ENCODE results near the gene TARS2. TPM values are rescaled to one million over a fixed set of nuclear protein-coding genes. Genes with fewer than 3 reads are reported as not detected.

The TARS2 gene
- total RNA-seq, 1 donor from 2014 or later: 23.2 TPM

- peaks cover 11% of the 10 kb centered on the region for H3K36me3 Mint-ChIP-seq (ENCODE audit: unreplicated experiment)
- H3K27ac Mint-ChIP-seq (ENCODE audit: unreplicated experiment): no peak overlapping the region
- H3K4me3 Mint-ChIP-seq (ENCODE audit: unreplicated experiment): no peak overlapping the region
- peaks cover 23% of the 10 kb centered on the region for H3K4me1 Mint-ChIP-seq (ENCODE audit: unreplicated experiment)
- TF ChIP-seq CTCF (IDR thresholded peaks at IDR 0.05): no peak
- no peak for DNase-seq (ENCODE audit: extremely low spot score, unreplicated experiment)
- H3K9me3 Mint-ChIP-seq (ENCODE audit: unreplicated experiment): no peaks in the 10 kb centered on the region
- H3K27me3 Mint-ChIP-seq (ENCODE audit: unreplicated experiment): no peaks in the 10 kb centered on the region
Measured at GRCh38 chr1:150512846-150513245, 25.6 kb downstream of the TARS2 start.

- TF ChIP-seq CTCF (IDR thresholded peaks at IDR 0.05): no peak
- Mint-ChIP-seq H3K27ac (ENCODE audit: unreplicated experiment) (no peak overlapping the region), H3K9me3 (ENCODE audit: unreplicated experiment) (no peaks in the 10 kb centered on the region), H3K27me3 (ENCODE audit: unreplicated experiment) (no peaks in the 10 kb centered on the region), H3K4me3 (ENCODE audit: unreplicated experiment) (no peak overlapping the region), H3K36me3 (ENCODE audit: unreplicated experiment) (peaks cover 11% of the 10 kb centered on the region), H3K4me1 (ENCODE audit: unreplicated experiment) (peaks cover 18% of the 10 kb centered on the region)
- no peak for DNase-seq (ENCODE audit: extremely low spot score, unreplicated experiment)
Measured at GRCh38 chr1:150513351-150513791, 26.2 kb downstream of the TARS2 start.

- peaks cover 13% of the 10 kb centered on the region for H3K4me1 Mint-ChIP-seq (ENCODE audit: unreplicated experiment)
- no peaks in the 10 kb centered on the region for H3K9me3 Mint-ChIP-seq (ENCODE audit: unreplicated experiment)
- peak overlapping the region; percentile 83 for H3K4me3 Mint-ChIP-seq (ENCODE audit: unreplicated experiment)
- no peak for TF ChIP-seq CTCF (IDR thresholded peaks at IDR 0.05)
- H3K36me3 Mint-ChIP-seq (ENCODE audit: unreplicated experiment): peaks cover 11% of the 10 kb centered on the region
- no peak for DNase-seq (ENCODE audit: extremely low spot score, unreplicated experiment)
- H3K27ac Mint-ChIP-seq (ENCODE audit: unreplicated experiment): no peak overlapping the region
- H3K27me3 Mint-ChIP-seq (ENCODE audit: unreplicated experiment): no peaks in the 10 kb centered on the region
Measured at GRCh38 chr1:150514260-150514659, 27.0 kb downstream of the TARS2 start.

- Mint-ChIP-seq H3K9me3 (ENCODE audit: unreplicated experiment) (no peaks in the 10 kb centered on the region), H3K4me3 (ENCODE audit: unreplicated experiment) (peak overlapping the region; percentile 83), H3K36me3 (ENCODE audit: unreplicated experiment) (peaks cover 11% of the 10 kb centered on the region), H3K27ac (ENCODE audit: unreplicated experiment) (peak overlapping the region; percentile 75), H3K4me1 (ENCODE audit: unreplicated experiment) (peaks cover 13% of the 10 kb centered on the region), H3K27me3 (ENCODE audit: unreplicated experiment) (no peaks in the 10 kb centered on the region)
- TF ChIP-seq CTCF (IDR thresholded peaks at IDR 0.05): no peak
- DNase-seq (ENCODE audit: extremely low spot score, unreplicated experiment): no peak
Measured at GRCh38 chr1:150514913-150515327, 27.7 kb downstream of the TARS2 start.

- peak; percentile 99 for DNase-seq (ENCODE audit: extremely low spot score, unreplicated experiment)
- Mint-ChIP-seq H3K4me1 (ENCODE audit: unreplicated experiment) (peaks cover 13% of the 10 kb centered on the region), H3K9me3 (ENCODE audit: unreplicated experiment) (no peaks in the 10 kb centered on the region), H3K36me3 (ENCODE audit: unreplicated experiment) (peaks cover 7% of the 10 kb centered on the region), H3K27ac (ENCODE audit: unreplicated experiment) (peak within 1 kb of the TSS; percentile 75), H3K4me3 (ENCODE audit: unreplicated experiment) (peak within 1 kb of the TSS; percentile 83), H3K27me3 (ENCODE audit: unreplicated experiment) (no peaks in the 10 kb centered on the region)
- TF ChIP-seq CTCF (IDR thresholded peaks at IDR 0.05): no peak
Measured at GRCh38 chr1:150515328-150516049, 28.3 kb downstream of the TARS2 start, which contains the start of gene FALEC. TSS of gene FALEC (plus strand) at chr1:150515752.

Data from osteocyte (in vitro differentiated cells).